A549 (cell line): ENCODE measurements around the gene MTRR. TPM values are rescaled to one million over a fixed set of nuclear protein-coding genes. Genes with fewer than 3 reads are reported as not detected.

ENCODE experiments used
- ATAC-seq, 2 experiments: fragments of 200-7000 bp in 1 of 2; fragments of >200 bp in 1 of 2; cut with Nextera tagmentation in 1 of 2; cut with Tn5 transposase in 1 of 2; 3 replicates each; pipeline versions ENCODE4 v1.8.0 to v1.9.1; 2018 to 2020; ENCODE audit warnings: mild to moderate bottlenecking in 1 of 2, moderate library complexity in 1 of 2
- CTCF ChIA-PET: fragments of 300-600 bp; sonication (Branson Sonifier 250); formaldehyde crosslinking; extraction: SDS; loops from one replicate; lab custom pipeline; 2021; ENCODE audit warnings: antibody characterized with exemption, inconsistent platforms; lab: Yijun Ruan, JAX
- POLR2A ChIA-PET: fragments of 350-600 bp; formaldehyde crosslinking; extraction: SDS; loops from one replicate; lab custom pipeline; 2021; ENCODE audit warnings: antibody characterized with exemption, inconsistent platforms; lab: Yijun Ruan, JAX
- DNase-seq, 2 experiments: peaks; one replicate each; pipeline versions ENCODE4 v3.0.0 to v3.0.0-alpha.2; 2011 to 2016; ENCODE audit warnings: low read depth in 1 of 2, low spot score in 1 of 2
- FAIRE-seq: peaks from 2 replicates; lab custom pipeline; 2011; peaks lifted over from hg19 to GRCh38; lab: Jason Lieb, UNC
- H3K27ac ChIP-seq, 2 experiments: fragments of >200 bp; sonication (Bioruptor Twin); formaldehyde crosslinking; 3 replicates each; pipeline ENCODE4 v1.5.1; 2016 to 2017
- H3K4me1 ChIP-seq: fragments of >200 bp; sonication (Bioruptor Twin); formaldehyde crosslinking; 3 replicates; pipeline ENCODE4 v1.6.1; 2016
- H3K4me2 ChIP-seq: fragments of >200 bp; sonication (Bioruptor Twin); formaldehyde crosslinking; 3 replicates; pipeline ENCODE4 v1.6.1; 2016
- H3K4me3 ChIP-seq: fragments of >200 bp; sonication (Bioruptor Twin); formaldehyde crosslinking; 3 replicates; pipeline ENCODE4 v1.5.1; 2016
- H3K9me3 ChIP-seq: fragments of >200 bp; sonication (Bioruptor Twin); formaldehyde crosslinking; 3 replicates; pipeline ENCODE4 v1.6.1; 2016
- CEBPB ChIP-seq, 2 experiments: fragments of >200 bp in 1 of 2; sonication (Bioruptor Twin) in 1 of 2; formaldehyde crosslinking in 1 of 2; IDR thresholded peaks; 2 replicates each; pipeline ENCODE4 v1.6.1; 2012 to 2016
- ESRRA ChIP-seq: fragments of 150-350 bp; IDR thresholded peaks from 2 replicates; pipeline ENCODE4 v1.6.1; 2014; ENCODE audit warnings: mild to moderate bottlenecking, low read length, borderline replicate concordance
- FOSB ChIP-seq: fragments of 250-450 bp; sonication (Bioruptor Pico); IDR thresholded peaks from 2 replicates; pipeline ENCODE4 v1.5.0; 2020; ENCODE audit warnings: mild to moderate bottlenecking, moderate library complexity
- GATA3 ChIP-seq: IDR thresholded peaks from 2 replicates; pipeline ENCODE4 v1.6.1; 2012; ENCODE audit warnings: borderline replicate concordance
- HDAC2 ChIP-seq: fragments of 200-600 bp; sonication (generic); IDR thresholded peaks from 2 replicates; pipeline ENCODE4 v1.6.1; 2016
- HEYL ChIP-seq: fragments of 250-450 bp; sonication (Bioruptor Pico); IDR thresholded peaks from 2 replicates; pipeline ENCODE4 v1.8.0; 2021; ENCODE audit warnings: mild to moderate bottlenecking, moderate library complexity
- HMGXB4 ChIP-seq: fragments of 250-450 bp; sonication (Bioruptor Pico); IDR thresholded peaks from 2 replicates; pipeline ENCODE4 v1.5.0; 2021; ENCODE audit warnings: mild to moderate bottlenecking, moderate library complexity, borderline replicate concordance
- HOXB13 ChIP-seq: fragments of 250-450 bp; sonication (Bioruptor Pico); IDR thresholded peaks from 2 replicates; pipeline ENCODE4 v1.5.0; 2020; ENCODE audit warnings: low read depth, mild to moderate bottlenecking, moderate library complexity
- HOXB5 ChIP-seq: fragments of 250-450 bp; sonication (Bioruptor Pico); IDR thresholded peaks from 2 replicates; pipeline ENCODE4 v1.5.0; 2020; ENCODE audit warnings: mild to moderate bottlenecking, moderate library complexity
- KDM1A ChIP-seq: fragments of 200-600 bp; sonication (generic); IDR thresholded peaks from 2 replicates; pipeline ENCODE4 v1.6.1; 2016; ENCODE audit warnings: low read depth, mild to moderate bottlenecking
- MAX ChIP-seq: IDR thresholded peaks from 2 replicates; pipeline ENCODE4 v1.6.1; 2012
- MAZ ChIP-seq: fragments of 150-350 bp; IDR thresholded peaks from 2 replicates; pipeline ENCODE4 v1.6.1; 2014; ENCODE audit warnings: antibody characterized with exemption, low read depth, low read length, borderline replicate concordance
- NPAS2 ChIP-seq: fragments of 250-450 bp; sonication (Bioruptor Pico); IDR thresholded peaks from 2 replicates; pipeline ENCODE4 v1.8.0; 2022; ENCODE audit warnings: mild to moderate bottlenecking, moderate library complexity, borderline replicate concordance
- PHF8 ChIP-seq: fragments of 200-600 bp; sonication (generic); IDR thresholded peaks from 2 replicates; pipeline ENCODE4 v1.6.1; 2016; ENCODE audit warnings: low read depth, mild to moderate bottlenecking, antibody characterized with exemption, moderate library complexity, borderline replicate concordance
- RAD21 ChIP-seq, 2 experiments: fragments of >200 bp in 1 of 2; sonication (Bioruptor Twin) in 1 of 2; formaldehyde crosslinking in 1 of 2; IDR thresholded peaks in 1 of 2; conservative IDR thresholded peaks in 1 of 2; 2 replicates in 1 of 2; 3 replicates in 1 of 2; pipeline ENCODE4 v1.6.1; 2012 to 2018; ENCODE audit warnings: inconsistent platforms in 1 of 2
- RFX5 ChIP-seq: fragments of 450-650 bp; IDR thresholded peaks from 2 replicates; pipeline ENCODE4 v1.7.1; 2014; ENCODE audit warnings: antibody characterized with exemption, mild to moderate bottlenecking, moderate library complexity
- SMC3 ChIP-seq: fragments of >200 bp; sonication (Bioruptor Twin); formaldehyde crosslinking; IDR thresholded peaks from 3 replicates; pipeline ENCODE4 v1.6.1; 2018; ENCODE audit warnings: inconsistent platforms
- ZC3H11A ChIP-seq: fragments of 450-650 bp; IDR thresholded peaks from 2 replicates; pipeline ENCODE4 v1.6.1; 2014; ENCODE audit warnings: antibody characterized with exemption, mild to moderate bottlenecking
- ZSCAN20 ChIP-seq: fragments of 250-450 bp; sonication (Bioruptor Pico); IDR thresholded peaks from 2 replicates; pipeline ENCODE4 v1.8.0; 2022; ENCODE audit warnings: mild to moderate bottlenecking, moderate library complexity
- WGBS: methylation state at CpG from one replicate; pipeline ENCODE4 v1.1.6; 2017; ENCODE audit errors: missing lambda C conversion rate; 5-methylcytosine and 5-hydroxymethylcytosine counted together
- polyA plus RNA-seq, 4 experiments: library from polyadenylated mRNA; depleted of rRNA in 3 of 4; stranded (reverse); fragments of >200 nt; fragmentation: RNase III in 1 of 4; extraction: RNeasy Plus Mini Kit Qiagen cat#74134 plus additional on column Dnase treatment in 1 of 4; gene quantifications; 2 replicates in 3 of 4; 3 replicates in 1 of 4; pipeline ENCODE4 v1.2.3, GENCODE V29; 2011 to 2017

Gene MTRR
- polyA plus RNA-seq, 2 of the 4 experiments (the other 2 are of a cell fraction) = 44.1 to 86.3 TPM

- WGBS = 87% methylated on average over 4 of the region's 4 CpGs
- TF ChIP-seq CEBPB (IDR thresholded peaks at IDR 0.05) = peak in 1 of 2 experiments; percentile 16; a peak in 1 of 4 replicates
- no peak for TF ChIP-seq HDAC2
- TF ChIP-seq, all 56 proteins: peak for 1
- H3K4me3 ChIP-seq = no peak overlapping the region
- no peak for DNase-seq
- ChIA-PET CTCF (interaction anchor here (1.2 to 2.1 kb wide), 2 partner anchors 8 to 34 kb away, joined by 3 to 7 read pairs; no protein-coding TSS in a partner anchor), POLR2A (no interaction called here)
- H3K9me3 ChIP-seq = no peaks in the 10 kb centered on the region
- no peak for FAIRE-seq
- no peak overlapping the region for H3K4me2 ChIP-seq
- H3K27ac ChIP-seq = peak overlapping the region in 1 of 2 experiments; percentile 84; a peak in 2 of 6 replicates
- peak in 1 of 2 experiments; percentile 51; a peak in 3 of 6 replicates for ATAC-seq
- H3K4me1 ChIP-seq = peaks cover 40% of the 10 kb centered on the region
Observed at GRCh38 chr5:7881091-7881490, 12.1 kb downstream of the MTRR start.

GRCh38 chr5:7881816-7882215 lies 12.9 kb downstream of the MTRR start:
- POLR2A ChIA-PET = interaction anchor here (1.3 kb wide), 1 partner anchor 13 kb away, joined by 3 read pairs; the partner anchor contains the start of genes FASTKD3 and MTRR
- Histone ChIP-seq H3K27ac (no peak overlapping the region), H3K9me3 (no peaks in the 10 kb centered on the region), H3K4me1 (peaks cover 33% of the 10 kb centered on the region), H3K4me2 (no peak overlapping the region), H3K4me3 (no peak overlapping the region)
- ATAC-seq = no peak
- CTCF ChIA-PET = interaction anchor here (0.8 to 2.1 kb wide), 2 partner anchors 9 to 46 kb away, joined by 3 to 7 read pairs; no protein-coding TSS in a partner anchor
- FAIRE-seq = no peak
- DNase-seq = no peak
- WGBS = 98% methylated on average over 2 of the region's 2 CpGs
- TF ChIP-seq HMGXB4 (CRISPR knock-in tag) = no peak
- no peak for TF ChIP-seq SMC3
- TF ChIP-seq RAD21 (conservative IDR thresholded peaks at IDR 0.05 in 1 of 2, IDR thresholded peaks at IDR 0.05 in 1 of 2) = no peak
- no peak for TF ChIP-seq GATA3
- no peak for TF ChIP-seq PHF8
- TF ChIP-seq KDM1A = no peak
- TF ChIP-seq FOSB (CRISPR knock-in tag) = no peak
- TF ChIP-seq RFX5 = no peak
- no peak for TF ChIP-seq MAZ
- TF ChIP-seq NPAS2 (CRISPR knock-in tag) = no peak
- no peak for TF ChIP-seq HOXB13 (CRISPR knock-in tag)
- no peak for TF ChIP-seq HOXB5
- no peak for TF ChIP-seq ZC3H11A
- no peak for TF ChIP-seq MAX
- no peak for TF ChIP-seq ZSCAN20

GRCh38 chr5:7882926-7883325 lies 14.0 kb downstream of the MTRR start:
- 92% methylated on average over 4 of the region's 4 CpGs for WGBS
- DNase-seq (no peak), FAIRE-seq (no peak), ATAC-seq (no peak)
- Histone ChIP-seq H3K4me2 (no peak overlapping the region), H3K27ac (no peak overlapping the region), H3K9me3 (no peaks in the 10 kb centered on the region), H3K4me1 (peaks cover 25% of the 10 kb centered on the region), H3K4me3 (no peak overlapping the region)
- CTCF ChIA-PET = interaction anchor here (2.1 kb wide), 1 partner anchor 10 kb away, joined by 7 read pairs; no protein-coding TSS in a partner anchor
- POLR2A ChIA-PET = interaction anchor here (1.3 kb wide), 1 partner anchor 14 kb away, joined by 3 read pairs; the partner anchor contains the start of genes FASTKD3 and MTRR
- TF ChIP-seq ESRRA = no peak
- TF ChIP-seq HEYL (CRISPR knock-in tag) = no peak
- no peak for TF ChIP-seq FOSB (CRISPR knock-in tag)
